Endothelial cell of umbilical vein (primary cell): ENCODE results near the gene PIEZO2. TPM values are rescaled to one million over a fixed set of nuclear protein-coding genes. Genes with fewer than 3 reads are reported as not detected.

Source experiments
- BruUV-seq: library from RNA; stranded (reverse); fragments of 400-500 nt; replicated peaks from 2 replicates; lab custom pipeline; 2021; lab: Mats Ljungman, UMichigan
- CTCF ChIA-PET: fragments of 300-600, 350-600 bp; sonication (Branson Sonifier 250); formaldehyde crosslinking; loops from one replicate; lab custom pipeline; 2021; ENCODE audit warnings: antibody characterized with exemption, inconsistent platforms; lab: Charles Lee
- POLR2A ChIA-PET: fragments of 300-600, 350-600 bp; sonication (Branson Sonifier 250); formaldehyde crosslinking; loops from one replicate; lab custom pipeline; 2021; ENCODE audit warnings: antibody characterized with exemption, inconsistent platforms; lab: Charles Lee
- DNase-seq: peaks from one replicate; pipeline ENCODE4 v3.0.0-alpha.2; 2011; ENCODE audit warnings: low read depth, low spot score
- FAIRE-seq: peaks from 2 replicates; lab custom pipeline; 2011; peaks lifted over from hg19 to GRCh38; lab: Jason Lieb, UNC
- H2AFZ ChIP-seq: 2 replicates; pipeline ENCODE4 v1.6.0; 2012; ENCODE audit warnings: low read depth, low read length, control low read depth, inconsistent platforms
- H3K27ac ChIP-seq: 2 replicates; pipeline ENCODE4 v1.5.1; 2011; ENCODE audit warnings: low read depth, mild to moderate bottlenecking, control low read depth, low read length, moderate library complexity; ENCODE audit not compliant: insufficient read depth
- H3K27me3 ChIP-seq, 2 experiments: 2 replicates each; pipeline versions ENCODE4 v1.6.0 to v1.6.1; 2011; ENCODE audit warnings: low read length in 2 of 2, mixed read lengths in 1 of 2; ENCODE audit not compliant: control insufficient read depth in 2 of 2, insufficient read depth in 2 of 2
- H3K36me3 ChIP-seq, 2 experiments: 2 replicates in 1 of 2; 3 replicates in 1 of 2; pipeline ENCODE4 v1.5.1; 2011; ENCODE audit warnings: low read length in 2 of 2, mild to moderate bottlenecking in 1 of 2, moderate library complexity in 1 of 2; ENCODE audit not compliant: control insufficient read depth in 2 of 2, insufficient read depth in 2 of 2; ENCODE audit errors: extremely low read depth in 1 of 2
- H3K4me1 ChIP-seq: 3 replicates; pipeline ENCODE4 v1.5.1; 2011; ENCODE audit warnings: mild to moderate bottlenecking, low read length; ENCODE audit not compliant: control insufficient read depth, insufficient read depth; ENCODE audit errors: extremely low read depth
- H3K4me2 ChIP-seq: 2 replicates; pipeline ENCODE4 v1.6.1; 2011; ENCODE audit warnings: low read length, control low read depth, mixed read lengths; ENCODE audit not compliant: insufficient read depth
- H3K4me3 ChIP-seq, 3 experiments: fragments of 200-600 bp in 1 of 3; sonication (generic), shearing (Covaris generic) in 1 of 3; replicated peaks in 1 of 3; 2 replicates each; pipeline ENCODE4 v1.5.1; 2011 to 2016; ENCODE audit warnings: control low read depth in 3 of 3, low read length in 3 of 3, mild to moderate bottlenecking in 2 of 3, inconsistent platforms in 1 of 3, low read depth in 1 of 3, moderate library complexity in 1 of 3; ENCODE audit not compliant: insufficient read depth in 1 of 3
- H3K79me2 ChIP-seq: 2 replicates; pipeline ENCODE4 v1.6.0; 2012; ENCODE audit warnings: low read length, inconsistent platforms; ENCODE audit not compliant: control insufficient read depth, insufficient read depth
- H3K9ac ChIP-seq: replicated peaks from 2 replicates; pipeline ENCODE3; 2011; ENCODE audit warnings: low read length, control low read depth; ENCODE audit not compliant: insufficient read depth; ENCODE audit errors: extremely low read depth
- H3K9me1 ChIP-seq: replicated peaks from 3 replicates; pipeline ENCODE4 v1.6.0; 2011; ENCODE audit warnings: mild to moderate bottlenecking, low read length; ENCODE audit not compliant: control insufficient read depth, insufficient read depth; ENCODE audit errors: extremely low read depth
- H3K9me3 ChIP-seq: replicated peaks from 2 replicates; pipeline ENCODE4 v1.5.1; 2012; ENCODE audit warnings: low read length, inconsistent platforms; ENCODE audit not compliant: control insufficient read depth, insufficient read depth
- H4K20me1 ChIP-seq: replicated peaks from 2 replicates; pipeline ENCODE3; 2011; ENCODE audit warnings: mild to moderate bottlenecking, low read length; ENCODE audit not compliant: control insufficient read depth, insufficient read depth; ENCODE audit errors: extremely low read depth
- EZH2 ChIP-seq: IDR thresholded peaks from 2 replicates; pipeline ENCODE4 v1.6.1; 2012; ENCODE audit warnings: borderline replicate concordance, low read depth, mild to moderate bottlenecking, moderate library complexity, low read length, inconsistent platforms; ENCODE audit not compliant: severe bottlenecking
- FOS ChIP-seq: IDR thresholded peaks from 2 replicates; pipeline ENCODE4 v1.6.1; 2011; ENCODE audit warnings: mild to moderate bottlenecking, low read length, moderate library complexity, borderline replicate concordance; ENCODE audit not compliant: insufficient read depth
- GATA2 ChIP-seq: IDR thresholded peaks from 2 replicates; pipeline ENCODE4 v1.7.0; 2011; ENCODE audit warnings: low read depth, mild to moderate bottlenecking, moderate library complexity, mixed read lengths, low read length; ENCODE audit not compliant: insufficient read length, insufficient read depth
- JUN ChIP-seq: IDR thresholded peaks from 2 replicates; pipeline ENCODE4 v1.6.1; 2011; ENCODE audit warnings: borderline replicate concordance, low read depth; ENCODE audit not compliant: insufficient read length, insufficient read depth
- POLR2A ChIP-seq: IDR thresholded peaks from 2 replicates; pipeline ENCODE4 v1.6.1; 2012; ENCODE audit warnings: low read depth, mild to moderate bottlenecking, control low read depth, low read length
- dilution Hi-C: fragments of 300-500 bp; cut with MboI; formaldehyde crosslinking; loops from one replicate; pipeline ENCODE4 v1.15.0; 2019; ENCODE audit warnings: low sequenced_read_pairs; ENCODE audit not compliant: extremely low pct_ligation_motif_present
- intact Hi-C: fragments of 100-400 bp; cut with micrococcal nuclease; formaldehyde crosslinking; loops from one replicate; pipeline ENCODE4 v1.10.0; 2022
- polyA plus RNA-seq, 4 experiments: library from polyadenylated mRNA; depleted of rRNA in 3 of 4; stranded (reverse) in 3 of 4; unstranded in 1 of 4; fragments of >200 nt; gene quantifications; 2 replicates each; pipeline versions ENCODE4 v1.2.1 to v1.2.3, GENCODE V29; 2011 to 2012; ENCODE audit warnings: missing spikeins in 1 of 4
- total RNA-seq: library from RNA; stranded (reverse); gene quantifications from 2 replicates; pipeline ENCODE4 v1.2.3, GENCODE V29; 2021
- TF ChIP-seq, protein P1 (sequence below), 2 donors: IDR thresholded peaks; 1 replicate in 1 of 2; 2 replicates in 1 of 2; pipeline ENCODE4 v1.5.1; 2011; ENCODE audit warnings: low read length in 2 of 2, mild to moderate bottlenecking in 2 of 2, moderate library complexity in 2 of 2, control low read depth in 1 of 2, inconsistent platforms in 1 of 2, low read depth in 1 of 2; ENCODE audit not compliant: insufficient read depth in 1 of 2; ENCODE audit errors: extremely low read depth in 1 of 2
- TF ChIP-seq, protein P2 (sequence below): IDR thresholded peaks from 2 replicates; pipeline ENCODE4 v1.6.1; 2011; ENCODE audit not compliant: insufficient read depth, insufficient read length

Gene PIEZO2
- total and polyA plus RNA-seq, 2 donors (not counting 3 experiments of a cell fraction or from before 2014, with no cell fraction given) = 1.7 to 11.2 TPM

- no TSS peak for BruUV-seq
These were observed 70.9 kb downstream of the PIEZO2 start for GRCh38 chr18:11078491-11078890.

More at GRCh38 chr18:11078491-11078890, 70.9 kb downstream of the PIEZO2 start:
- ChIA-PET POLR2A (no interaction called here), CTCF (no interaction called here)
- Histone ChIP-seq H3K4me2 (no peak overlapping the region), H3K36me3 (no peaks in the 10 kb centered on the region), H3K4me1 (no peaks in the 10 kb centered on the region), H3K9me3 (no peaks in the 10 kb centered on the region), H4K20me1 (no peaks in the 10 kb centered on the region), H3K9ac (no peak overlapping the region), H3K79me2 (no peaks in the 10 kb centered on the region), H3K9me1 (no peaks in the 10 kb centered on the region), H3K4me3 (no peak overlapping the region), H2AFZ (no peak overlapping the region), H3K27me3 (peaks cover 0 to 1% of the 10 kb centered on the region in 2 experiments), H3K27ac (no peak overlapping the region)
- dilution Hi-C loops (no loop called here), intact Hi-C loops (no loop called here)
- no peak for TF ChIP-seq GATA2
- no peak for TF ChIP-seq POLR2A
- no peak for TF ChIP-seq EZH2
- TF ChIP-seq JUN = no peak
- TF ChIP-seq FOS = no peak
- TF ChIP-seq, protein P1, sequence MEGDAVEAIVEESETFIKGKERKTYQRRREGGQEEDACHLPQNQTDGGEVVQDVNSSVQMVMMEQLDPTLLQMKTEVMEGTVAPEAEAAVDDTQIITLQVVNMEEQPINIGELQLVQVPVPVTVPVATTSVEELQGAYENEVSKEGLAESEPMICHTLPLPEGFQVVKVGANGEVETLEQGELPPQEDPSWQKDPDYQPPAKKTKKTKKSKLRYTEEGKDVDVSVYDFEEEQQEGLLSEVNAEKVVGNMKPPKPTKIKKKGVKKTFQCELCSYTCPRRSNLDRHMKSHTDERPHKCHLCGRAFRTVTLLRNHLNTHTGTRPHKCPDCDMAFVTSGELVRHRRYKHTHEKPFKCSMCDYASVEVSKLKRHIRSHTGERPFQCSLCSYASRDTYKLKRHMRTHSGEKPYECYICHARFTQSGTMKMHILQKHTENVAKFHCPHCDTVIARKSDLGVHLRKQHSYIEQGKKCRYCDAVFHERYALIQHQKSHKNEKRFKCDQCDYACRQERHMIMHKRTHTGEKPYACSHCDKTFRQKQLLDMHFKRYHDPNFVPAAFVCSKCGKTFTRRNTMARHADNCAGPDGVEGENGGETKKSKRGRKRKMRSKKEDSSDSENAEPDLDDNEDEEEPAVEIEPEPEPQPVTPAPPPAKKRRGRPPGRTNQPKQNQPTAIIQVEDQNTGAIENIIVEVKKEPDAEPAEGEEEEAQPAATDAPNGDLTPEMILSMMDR (IDR thresholded peaks at IDR 0.05; ENCODE audit: extremely low read depth in 1 of 2, insufficient read depth in 1 of 2, low read depth in 1 of 2, low read length in 2 of 2) = no peak
- TF ChIP-seq, protein P2, sequence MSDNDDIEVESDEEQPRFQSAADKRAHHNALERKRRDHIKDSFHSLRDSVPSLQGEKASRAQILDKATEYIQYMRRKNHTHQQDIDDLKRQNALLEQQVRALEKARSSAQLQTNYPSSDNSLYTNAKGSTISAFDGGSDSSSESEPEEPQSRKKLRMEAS = no peak
- no peak for DNase-seq
- FAIRE-seq = no peak
